Endothelial cell (in vitro differentiated cells): ENCODE data around the gene ADRA2B. TPM values are rescaled to one million over a fixed set of nuclear protein-coding genes. Genes with fewer than 3 reads are reported as not detected.

Experiments
- DNase-seq: peaks from one replicate; pipeline ENCODE4 v3.0.0; 2021; ENCODE audit warnings: low spot score
- H3K27ac Mint-ChIP-seq: one replicate; pipeline ENCODE4 v1.8.0; 2021; ENCODE audit warnings: mixed read lengths, inconsistent platforms; ENCODE audit not compliant: unreplicated experiment
- H3K27me3 Mint-ChIP-seq: one replicate; pipeline ENCODE4 v1.8.0; 2021; ENCODE audit warnings: mild to moderate bottlenecking, moderate library complexity, mixed read lengths, inconsistent platforms; ENCODE audit not compliant: unreplicated experiment
- H3K36me3 Mint-ChIP-seq: one replicate; pipeline ENCODE4 v1.8.0; 2021; ENCODE audit warnings: mild to moderate bottlenecking, low read depth, mixed read lengths, inconsistent platforms; ENCODE audit not compliant: unreplicated experiment
- H3K4me1 Mint-ChIP-seq: one replicate; pipeline ENCODE4 v1.8.0; 2021; ENCODE audit warnings: mild to moderate bottlenecking, mixed read lengths, inconsistent platforms; ENCODE audit not compliant: unreplicated experiment
- H3K4me3 Mint-ChIP-seq: one replicate; pipeline ENCODE4 v1.8.0; 2021; ENCODE audit warnings: mild to moderate bottlenecking, mixed read lengths, inconsistent platforms; ENCODE audit not compliant: unreplicated experiment
- H3K9me3 Mint-ChIP-seq: one replicate; pipeline ENCODE4 v1.8.0; 2021; ENCODE audit warnings: mixed read lengths, inconsistent platforms; ENCODE audit not compliant: unreplicated experiment
- CTCF ChIP-seq: fragments of 200-600 bp; sonication (generic); IDR thresholded peaks from one replicate; pipeline ENCODE4 v1.5.0; 2021; ENCODE audit warnings: antibody characterized with exemption; ENCODE audit not compliant: unreplicated experiment
- total RNA-seq: library from RNA; stranded (reverse); fragmentation: NEBNext Ultra II Directional; extraction: Animal tissue kit (Norgen Biotek cat#: 25700); gene quantifications from one replicate; pipeline ENCODE4 v1.2.1, GENCODE V29; 2021; ENCODE audit not compliant: unreplicated experiment

Gene ADRA2B
- total RNA-seq, 1 donor from 2014 or later = 0.46 TPM

- peaks cover 16% of the 10 kb centered on the region for H3K4me1 Mint-ChIP-seq
- TF ChIP-seq CTCF = no peak
- no peaks in the 10 kb centered on the region for H3K9me3 Mint-ChIP-seq
- peaks cover 6% of the 10 kb centered on the region for H3K36me3 Mint-ChIP-seq
- no peak overlapping the region for H3K27ac Mint-ChIP-seq
- DNase-seq = no peak
- H3K27me3 Mint-ChIP-seq = peaks cover 27% of the 10 kb centered on the region
- no peak overlapping the region for H3K4me3 Mint-ChIP-seq
Measured at GRCh38 chr2:96122391-96122790, 6.0 kb upstream of the ADRA2B start.

GRCh38 chr2:96121414-96121813, 5.0 kb upstream of the ADRA2B start:
- TF ChIP-seq CTCF = no peak
- DNase-seq = no peak
- Mint-ChIP-seq H3K4me3 (no peak overlapping the region), H3K36me3 (peaks cover 6% of the 10 kb centered on the region), H3K27me3 (peaks cover 27% of the 10 kb centered on the region), H3K27ac (no peak overlapping the region), H3K9me3 (no peaks in the 10 kb centered on the region), H3K4me1 (peaks cover 16% of the 10 kb centered on the region)

GRCh38 chr2:96120991-96121390, 4.6 kb upstream of the ADRA2B start:
- H3K27ac Mint-ChIP-seq = no peak overlapping the region
- DNase-seq = no peak
- H3K9me3 Mint-ChIP-seq = no peaks in the 10 kb centered on the region
- H3K4me1 Mint-ChIP-seq = peaks cover 16% of the 10 kb centered on the region
- H3K36me3 Mint-ChIP-seq = peaks cover 6% of the 10 kb centered on the region
- H3K4me3 Mint-ChIP-seq = no peak overlapping the region
- H3K27me3 Mint-ChIP-seq = peaks cover 27% of the 10 kb centered on the region
- TF ChIP-seq CTCF = no peak

GRCh38 chr2:96120091-96120720, 3.8 kb upstream of the ADRA2B start:
- Mint-ChIP-seq H3K27ac (no peak overlapping the region), H3K4me1 (peaks cover 16% of the 10 kb centered on the region), H3K4me3 (no peak overlapping the region), H3K36me3 (peaks cover 2% of the 10 kb centered on the region), H3K27me3 (peaks cover 31% of the 10 kb centered on the region), H3K9me3 (no peaks in the 10 kb centered on the region)
- DNase-seq = no peak
- no peak for TF ChIP-seq CTCF

- no peaks in the 10 kb centered on the region for H3K9me3 Mint-ChIP-seq
- DNase-seq = no peak
- no peaks in the 10 kb centered on the region for H3K36me3 Mint-ChIP-seq
- H3K4me3 Mint-ChIP-seq = no peak overlapping the region
- no peak for TF ChIP-seq CTCF
- no peak overlapping the region for H3K27ac Mint-ChIP-seq
- H3K27me3 Mint-ChIP-seq = peaks cover 34% of the 10 kb centered on the region
- H3K4me1 Mint-ChIP-seq = peaks cover 16% of the 10 kb centered on the region
Measured at GRCh38 chr2:96119389-96119751, 3.0 kb upstream of the ADRA2B start.
